ENCODE data around the gene CYP2E1.
"Not testable (repeated sequence)": the region's sequence is repeated elsewhere in the genome, so short reads cannot be mapped to it uniquely, and the experiment has no call there.

The CYP2E1 gene

GRCh38 chr10:133530506-133530905, 3.3 kb downstream of the CYP2E1 start:
- Histone ChIP-seq H3K36me3 (replicated peaks) (no peaks in the 10 kb centered on the region), H3K4me3 (ENCODE audit: low read depth, low read length) (no peak overlapping the region), H3K27ac (no peak overlapping the region), H3K27me3 (replicated peaks) (peaks cover 39% of the 10 kb centered on the region)
- in situ Hi-C loops (cut with HindIII; ENCODE audit: low pct_ligation_motif_present, low sequenced_read_pairs), result no loop called here
- no peak for TF ChIP-seq CTCF (IDR thresholded peaks at IDR 0.05; ENCODE audit: low read depth, low read length, missing control alignments)
- DNase-seq, result no peak

DNA sequence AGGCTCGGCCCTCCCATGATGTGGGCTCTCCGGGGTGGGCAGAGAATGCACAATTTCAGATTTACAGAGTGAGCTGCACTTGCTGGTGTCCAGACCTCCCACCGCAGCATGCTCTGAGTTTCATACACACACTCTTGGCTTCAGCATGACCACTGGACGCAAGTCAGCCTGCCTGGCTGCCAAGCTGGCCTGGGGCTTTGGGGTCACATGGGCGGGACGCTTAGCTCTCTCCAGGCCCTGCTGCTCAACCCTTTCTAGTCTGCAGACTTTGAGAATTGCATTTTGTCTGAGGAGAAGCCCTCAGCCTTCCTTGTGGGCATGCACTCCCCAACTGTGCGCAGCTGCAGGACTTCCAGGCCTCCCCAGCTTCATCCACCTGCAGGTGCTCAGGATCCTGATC, 5.7 kb downstream of the CYP2E1 start:
- no peak for DNase-seq
- Histone ChIP-seq H3K36me3 (replicated peaks) (no peaks in the 10 kb centered on the region), H3K27me3 (replicated peaks) (peaks cover 26% of the 10 kb centered on the region), H3K27ac (no peak overlapping the region), H3K4me3 (ENCODE audit: low read depth, low read length) (no peak overlapping the region)
- in situ Hi-C loops (cut with HindIII; ENCODE audit: low pct_ligation_motif_present, low sequenced_read_pairs), result no loop called here
- no peak for TF ChIP-seq CTCF (IDR thresholded peaks at IDR 0.05; ENCODE audit: low read depth, low read length, missing control alignments)

DNA sequence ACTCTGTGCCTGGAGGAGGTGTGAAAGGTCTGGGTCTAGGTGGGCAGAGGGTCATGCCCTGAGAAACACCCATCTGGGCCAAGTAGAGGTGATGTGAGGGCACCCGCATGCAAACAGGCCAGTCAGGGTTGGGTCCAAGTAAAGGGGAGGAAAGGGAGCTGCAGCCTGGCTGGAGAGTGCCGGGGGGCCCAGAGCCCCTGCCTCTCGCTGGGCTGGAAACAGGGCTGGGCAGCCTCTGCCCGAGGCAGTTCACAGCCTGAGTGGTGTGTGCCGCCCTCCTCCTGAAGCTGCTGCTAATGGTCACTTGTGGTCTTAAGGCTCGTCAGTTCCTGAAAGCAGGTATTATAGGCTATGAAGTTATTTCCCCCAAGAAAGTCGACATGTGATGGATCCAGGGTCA, 7.3 kb downstream of the CYP2E1 start:
- H3K4me3 ChIP-seq (ENCODE audit: low read depth, low read length), result no peak overlapping the region
- TF ChIP-seq CTCF (IDR thresholded peaks at IDR 0.05; ENCODE audit: low read depth, low read length, missing control alignments), result no peak
- in situ Hi-C loops (cut with HindIII; ENCODE audit: low pct_ligation_motif_present, low sequenced_read_pairs), result no loop called here
- no peak for DNase-seq
- peaks cover 13% of the 10 kb centered on the region for H3K27me3 ChIP-seq (replicated peaks)
- no peaks in the 10 kb centered on the region for H3K36me3 ChIP-seq (replicated peaks)
- H3K27ac ChIP-seq, result no peak overlapping the region

DNA sequence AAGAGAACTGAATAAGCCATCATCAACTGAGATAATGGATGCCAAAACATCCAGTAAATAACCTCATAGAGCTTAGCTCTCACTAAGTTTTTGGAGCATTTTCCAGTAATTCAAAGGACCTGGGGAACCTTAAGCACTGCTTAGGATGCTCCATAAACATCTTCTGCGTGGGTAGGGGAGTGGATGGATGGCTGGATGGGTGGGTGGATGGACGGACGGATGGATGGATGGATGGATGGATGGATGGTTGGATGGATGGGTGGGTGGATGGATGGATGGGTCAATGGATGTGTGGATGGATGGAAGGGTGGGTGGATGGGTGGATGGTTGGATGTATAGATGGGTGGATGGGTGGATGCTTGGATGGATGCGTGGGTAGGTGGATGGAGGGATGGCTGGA, 9.0 kb downstream of the CYP2E1 start:
- Histone ChIP-seq H3K4me3 (ENCODE audit: low read depth, low read length) (no peak overlapping the region), H3K27me3 (replicated peaks) (no peaks in the 10 kb centered on the region), H3K36me3 (replicated peaks) (no peaks in the 10 kb centered on the region), H3K27ac (no peak overlapping the region)
- no peak for TF ChIP-seq CTCF (IDR thresholded peaks at IDR 0.05; ENCODE audit: low read depth, low read length, missing control alignments)
- no peak for DNase-seq
- in situ Hi-C loops (cut with HindIII; ENCODE audit: low pct_ligation_motif_present, low sequenced_read_pairs), result no loop called here

DNA sequence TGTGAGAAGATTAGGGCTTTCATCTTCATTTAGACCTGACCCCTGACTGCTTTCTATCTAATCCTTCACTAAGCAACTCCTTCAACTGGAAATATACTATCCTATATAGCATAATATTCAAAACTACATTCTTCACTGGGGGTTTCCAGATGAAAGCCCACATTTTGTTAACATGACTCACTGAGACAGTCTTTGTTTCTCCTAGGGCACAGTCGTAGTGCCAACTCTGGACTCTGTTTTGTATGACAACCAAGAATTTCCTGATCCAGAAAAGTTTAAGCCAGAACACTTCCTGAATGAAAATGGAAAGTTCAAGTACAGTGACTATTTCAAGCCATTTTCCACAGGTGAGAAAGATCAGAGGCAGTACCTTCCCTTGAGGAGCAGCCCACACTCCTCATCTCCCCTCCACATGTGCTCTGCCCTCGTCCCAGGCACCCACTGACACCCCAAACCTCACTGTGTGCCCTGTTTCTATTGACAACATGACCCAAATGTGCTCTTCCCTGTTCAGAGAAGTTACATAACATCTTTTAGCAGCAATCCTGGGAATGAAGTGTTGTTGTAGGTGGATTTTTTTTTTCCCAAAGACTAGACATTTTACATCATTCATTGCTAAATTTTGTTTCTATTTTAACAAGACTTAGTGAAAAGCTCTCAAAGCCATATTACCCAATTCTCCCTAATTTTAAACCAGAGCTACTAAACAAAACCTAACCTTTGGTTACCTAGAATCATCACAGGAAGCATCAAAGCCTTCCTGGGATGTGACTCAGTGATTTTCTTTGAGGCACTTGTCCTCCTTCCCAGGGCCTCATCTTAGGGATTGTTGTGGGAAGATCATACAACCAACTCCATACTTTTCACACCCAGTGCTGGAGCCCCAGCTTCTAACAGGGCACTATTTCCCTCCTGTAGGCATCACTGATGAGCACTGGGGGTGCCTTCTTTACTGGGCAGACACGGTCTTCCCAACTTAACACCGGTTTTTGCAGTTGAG, 10.7 kb downstream of the CYP2E1 start:
- H3K36me3 ChIP-seq (replicated peaks), result no peaks in the 10 kb centered on the region
- no peak for DNase-seq
- no peak overlapping the region for H3K27ac ChIP-seq
- no peak for TF ChIP-seq CTCF (IDR thresholded peaks at IDR 0.05; ENCODE audit: low read depth, low read length, missing control alignments)
- in situ Hi-C loops (cut with HindIII; ENCODE audit: low pct_ligation_motif_present, low sequenced_read_pairs), result no loop called here
- no peaks in the 10 kb centered on the region for H3K27me3 ChIP-seq (replicated peaks)
- no peak overlapping the region for H3K4me3 ChIP-seq (ENCODE audit: low read depth, low read length)

DNA sequence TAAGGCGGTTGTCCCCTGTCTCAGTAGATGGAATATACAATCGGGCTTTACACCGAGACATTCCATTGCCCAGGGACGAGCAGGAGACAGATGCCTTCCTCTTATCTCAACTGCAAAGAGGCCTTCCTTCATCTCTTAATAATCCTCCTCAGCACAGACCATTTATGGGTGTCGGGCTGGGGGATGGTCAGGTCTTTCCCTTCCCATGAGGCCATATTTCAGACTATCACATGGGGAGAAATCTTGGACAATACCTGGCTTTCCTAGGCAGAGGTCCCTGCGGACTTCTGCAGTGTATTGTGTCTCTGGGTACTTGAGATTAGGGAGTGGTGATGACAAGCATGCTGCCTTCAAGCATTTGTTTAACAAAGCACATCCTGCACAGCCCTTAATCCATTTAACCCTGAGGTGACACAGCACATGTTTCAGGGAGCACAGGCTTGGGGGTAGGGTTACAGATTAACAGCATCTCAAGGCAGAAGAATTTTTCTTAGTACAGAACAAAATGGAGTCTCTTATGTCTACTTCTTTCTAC, 14.3 kb downstream of the CYP2E1 start:
- not testable (repeated sequence) for DNase-seq; H3K27ac ChIP-seq; H3K36me3 ChIP-seq (replicated peaks)

More for the DNA sequence above, 14.3 kb downstream of the CYP2E1 start:
- H3K4me3 ChIP-seq (ENCODE audit: low read depth, low read length); in situ Hi-C loops (cut with HindIII; ENCODE audit: low pct_ligation_motif_present, low sequenced_read_pairs); H3K27me3 ChIP-seq (replicated peaks): not testable (repeated sequence)
